Hepatocyte (in vitro differentiated cells): ENCODE data around the gene RAB29. TPM values are rescaled to one million over a fixed set of nuclear protein-coding genes. Genes with fewer than 3 reads are reported as not detected.
A peak's percentile ranks its signal among the peaks of the same experiment; 100 is the strongest.

Experiments
- DNase-seq: peaks from one replicate; pipeline ENCODE4 v3.0.0-alpha.2; 2016; ENCODE audit warnings: low spot score
- H2AFZ ChIP-seq: fragments of 200-600 bp; sonication (generic); 2 replicates; pipeline ENCODE4 v1.6.0; 2016; ENCODE audit warnings: antibody characterized with exemption, mild to moderate bottlenecking
- H3K27ac ChIP-seq: fragments of 200-600 bp; sonication (generic); 2 replicates; pipeline ENCODE4 v1.5.1; 2016; ENCODE audit warnings: mild to moderate bottlenecking
- H3K27me3 ChIP-seq: fragments of 200-600 bp; sonication (generic); 2 replicates; pipeline ENCODE4 v1.6.1; 2016
- H3K36me3 ChIP-seq: fragments of 200-600 bp; sonication (generic); replicated peaks from 2 replicates; pipeline ENCODE4 v1.5.1; 2016; ENCODE audit warnings: low read depth; ENCODE audit not compliant: insufficient read depth
- H3K4me1 ChIP-seq: fragments of 200-600 bp; sonication (generic); 2 replicates; pipeline ENCODE4 v1.5.1; 2016; ENCODE audit warnings: mild to moderate bottlenecking, moderate library complexity; ENCODE audit not compliant: insufficient read depth
- H3K4me2 ChIP-seq: fragments of 200-600 bp; sonication (generic); 2 replicates; pipeline ENCODE4 v1.6.0; 2016
- H3K4me3 ChIP-seq: fragments of 200-600 bp; sonication (generic); 2 replicates; pipeline ENCODE4 v1.5.1; 2016; ENCODE audit warnings: mild to moderate bottlenecking
- H3K79me2 ChIP-seq: fragments of 200-600 bp; sonication (generic); 2 replicates; pipeline ENCODE4 v1.6.0; 2017; ENCODE audit warnings: mild to moderate bottlenecking
- H3K9me2 ChIP-seq: fragments of 200-600 bp; sonication (generic); replicated peaks from 2 replicates; pipeline ENCODE4 v1.6.0; 2017; ENCODE audit warnings: mild to moderate bottlenecking; ENCODE audit not compliant: insufficient read depth
- H3K9me3 ChIP-seq: fragments of 200-600 bp; sonication (generic); 2 replicates; pipeline ENCODE4 v1.5.1; 2016; ENCODE audit warnings: low read depth, mild to moderate bottlenecking
- H4K20me1 ChIP-seq: fragments of 200-600 bp; sonication (generic); 2 replicates; pipeline ENCODE4 v1.6.0; 2016; ENCODE audit warnings: mild to moderate bottlenecking; ENCODE audit not compliant: insufficient read depth, poor library complexity, severe bottlenecking
- CTCF ChIP-seq: fragments of 200-600 bp; sonication (generic); IDR thresholded peaks from 2 replicates; pipeline ENCODE4 v1.5.1; 2016; ENCODE audit warnings: antibody characterized with exemption, mild to moderate bottlenecking; ENCODE audit not compliant: poor library complexity
- EZH2 ChIP-seq: fragments of 200-600 bp; sonication (generic); IDR thresholded peaks from 2 replicates; pipeline ENCODE4 v1.6.1; 2016; ENCODE audit warnings: antibody characterized with exemption, mild to moderate bottlenecking, borderline replicate concordance
- EZH2phosphoT487 ChIP-seq: fragments of 200-600 bp; sonication (generic); IDR thresholded peaks from one replicate; pipeline ENCODE4 v1.6.1; 2018; ENCODE audit warnings: antibody characterized with exemption, mild to moderate bottlenecking, low read depth, moderate library complexity; ENCODE audit not compliant: unreplicated experiment, severe bottlenecking
- WGBS: methylation state at CpG from one replicate; pipeline ENCODE4 v1.1.6; 2016; ENCODE audit warnings: low lambda C conversion rate; ENCODE audit errors: missing lambda C conversion rate; 5-methylcytosine and 5-hydroxymethylcytosine counted together
- polyA plus RNA-seq: library from polyadenylated mRNA; unstranded; fragments of >200 nt; fragmentation: Nextera tagmentation; extraction: Ambion mirVana; gene quantifications from 2 replicates; pipeline ENCODE4 v1.2.1, GENCODE V29; 2016
- total RNA-seq: library from RNA; depleted of rRNA; stranded (reverse); fragments of >200 nt; gene quantifications from 2 replicates; pipeline ENCODE4 v1.2.3, GENCODE V29; 2014

The RAB29 gene
- total and polyA plus RNA-seq, 2 experiments from 2014 or later = 33.3 to 47.5 TPM

GRCh38 chr1:205733438-205734175, 41.7 kb downstream of the RAB29 start:
- H3K4me1 ChIP-seq = no peaks in the 10 kb centered on the region
- no peak overlapping the region for H3K27ac ChIP-seq
- H3K79me2 ChIP-seq = peaks cover 100% of the 10 kb centered on the region
- H3K4me3 ChIP-seq = no peak overlapping the region
- H3K27me3 ChIP-seq = no peaks in the 10 kb centered on the region
- H3K9me2 ChIP-seq = no peaks in the 10 kb centered on the region
- peaks cover 76% of the 10 kb centered on the region for H4K20me1 ChIP-seq
- H2AFZ ChIP-seq = no peak overlapping the region
- no peak for TF ChIP-seq EZH2
- TF ChIP-seq EZH2phosphoT487 = no peak
- TF ChIP-seq CTCF = no peak
- H3K4me2 ChIP-seq = no peak overlapping the region
- no peak for DNase-seq
- no peaks in the 10 kb centered on the region for H3K36me3 ChIP-seq
- H3K9me3 ChIP-seq = no peaks in the 10 kb centered on the region
- 84% methylated on average over 2 of the region's 2 CpGs for WGBS

- H2AFZ ChIP-seq = no peak overlapping the region
- no peaks in the 10 kb centered on the region for H3K9me3 ChIP-seq
- no peaks in the 10 kb centered on the region for H3K9me2 ChIP-seq
- no peak overlapping the region for H3K27ac ChIP-seq
- no peaks in the 10 kb centered on the region for H3K27me3 ChIP-seq
- TF ChIP-seq EZH2 (no peak), EZH2phosphoT487 (no peak), CTCF (no peak)
- peaks cover 50% of the 10 kb centered on the region for H4K20me1 ChIP-seq
- DNase-seq = no peak
- no peaks in the 10 kb centered on the region for H3K4me1 ChIP-seq
- 95% methylated on average over 9 of the region's 9 CpGs for WGBS
- peaks cover 98% of the 10 kb centered on the region for H3K79me2 ChIP-seq
- no peaks in the 10 kb centered on the region for H3K36me3 ChIP-seq
- H3K4me3 ChIP-seq = no peak overlapping the region
- H3K4me2 ChIP-seq = no peak overlapping the region
Measured at GRCh38 chr1:205729945-205730610, 45.2 kb downstream of the RAB29 start.

- no peak overlapping the region for H3K4me3 ChIP-seq
- H3K27ac ChIP-seq = peak overlapping the region; percentile 4
- peaks cover 26% of the 10 kb centered on the region for H4K20me1 ChIP-seq
- no peak for DNase-seq
- H3K4me2 ChIP-seq = no peak overlapping the region
- H3K36me3 ChIP-seq = no peaks in the 10 kb centered on the region
- no peaks in the 10 kb centered on the region for H3K27me3 ChIP-seq
- H3K4me1 ChIP-seq = no peaks in the 10 kb centered on the region
- peaks cover 97% of the 10 kb centered on the region for H3K79me2 ChIP-seq
- H3K9me3 ChIP-seq = no peaks in the 10 kb centered on the region
- TF ChIP-seq EZH2 (no peak), EZH2phosphoT487 (no peak), CTCF (no peak)
- 81% methylated on average over 4 of the region's 4 CpGs for WGBS
- H2AFZ ChIP-seq = no peak overlapping the region
- H3K9me2 ChIP-seq = no peaks in the 10 kb centered on the region
Measured at GRCh38 chr1:205726619-205727125, 48.6 kb downstream of the RAB29 start.
